OCI-M2 (cell line): ENCODE measurements around the gene NF1.
"Not testable (repeated sequence)": the region's sequence is repeated elsewhere in the genome, so short reads cannot be mapped to it uniquely, and the experiment has no call there.

Experiments used
- DNase-seq: peaks from one replicate; lab custom pipeline; 2025; ENCODE audit not compliant: unreplicated experiment; lab: John Stamatoyannopoulos, UW

The NF1 gene

GRCh38 chr17:31085563-31085962 is 9.2 kb upstream of the NF1 start:
- DNase-seq, result no peak

- no peak for DNase-seq
These were observed 5.3 kb upstream of the NF1 start for GRCh38 chr17:31089471-31089870.

DNA sequence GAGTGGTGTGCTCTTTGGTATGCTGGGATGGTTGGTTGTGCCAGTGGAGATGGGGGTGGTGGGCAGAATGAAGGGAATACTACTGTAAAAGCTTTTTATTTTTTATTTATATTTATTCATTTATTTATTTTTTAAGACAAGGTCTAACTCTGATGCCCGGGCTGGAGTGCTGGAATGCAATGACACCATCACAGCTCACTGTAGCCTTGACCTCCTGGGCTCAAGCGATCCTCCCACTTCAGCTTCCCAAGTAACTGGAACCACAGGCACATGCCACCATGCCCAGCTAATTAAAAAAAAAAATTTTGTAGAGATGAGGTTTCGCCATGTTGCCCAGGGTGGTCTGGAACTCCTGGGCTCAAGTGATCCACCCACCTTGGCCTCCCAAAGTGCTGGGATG is 4.1 kb upstream of the NF1 start:
- DNase-seq, result not testable (repeated sequence)

- DNase-seq, result no peak
These were observed 2.2 kb upstream of the NF1 start for GRCh38 chr17:31092475-31093064.

GRCh38 chr17:31093866-31094599 is 744 bp upstream of the NF1 start:
- no peak for DNase-seq

DNA sequence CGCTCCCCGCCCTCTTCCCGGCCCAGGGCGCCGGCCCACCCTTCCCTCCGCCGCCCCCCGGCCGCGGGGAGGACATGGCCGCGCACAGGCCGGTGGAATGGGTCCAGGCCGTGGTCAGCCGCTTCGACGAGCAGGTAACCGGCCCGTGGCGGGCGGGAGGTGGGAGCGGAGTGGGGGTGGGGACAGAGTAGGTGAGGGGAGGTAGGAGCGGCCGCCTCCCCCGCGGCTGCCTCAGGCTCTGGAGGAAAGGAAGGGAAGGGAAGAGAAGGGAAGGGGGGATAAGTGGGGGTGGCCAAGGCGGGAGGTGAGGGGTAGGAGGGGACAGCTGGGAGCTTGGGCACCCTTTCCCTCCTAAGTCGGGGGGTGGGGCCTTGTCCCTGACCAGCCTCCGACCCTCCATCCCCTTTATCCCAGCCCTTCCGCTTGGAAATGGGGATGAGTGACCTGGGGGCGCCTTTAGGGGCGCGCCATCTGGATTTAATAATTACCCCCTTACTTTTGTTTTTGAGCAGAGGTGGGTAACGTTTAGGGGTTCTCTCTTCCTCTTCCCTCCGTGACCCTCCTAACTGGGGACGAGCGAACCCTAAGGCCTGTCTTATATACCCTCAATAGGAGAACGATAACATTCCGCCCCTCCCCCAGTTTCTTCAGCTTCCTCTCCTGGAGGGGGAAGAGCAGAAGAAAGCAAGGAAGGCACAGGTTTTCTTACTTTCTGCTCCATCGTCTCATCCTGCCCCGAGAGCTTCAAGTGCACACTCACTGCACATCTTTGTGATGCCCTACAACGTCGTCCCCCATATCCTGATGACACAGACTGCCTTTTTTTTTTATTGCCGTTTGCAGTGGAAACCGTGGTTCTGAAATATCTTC is 694 bp downstream of the NF1 start:
- no peak for DNase-seq

DNA sequence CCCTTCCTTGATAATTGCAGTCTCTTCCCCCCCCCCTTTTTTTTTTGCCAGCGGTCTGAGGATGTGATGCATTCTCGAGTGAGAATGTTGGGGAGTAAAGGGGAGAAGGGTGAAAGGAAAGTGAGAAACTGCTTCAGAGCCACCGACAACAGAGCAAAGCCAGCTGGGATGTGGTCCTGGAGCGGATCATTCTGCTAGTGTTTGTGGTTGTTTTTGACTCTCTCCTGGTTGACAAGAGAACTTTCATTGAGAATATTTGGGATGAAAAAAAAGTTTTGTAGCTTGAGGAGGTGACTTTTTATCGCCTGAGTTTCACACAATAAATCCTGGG is 1.3 kb downstream of the NF1 start:
- no peak for DNase-seq

DNA sequence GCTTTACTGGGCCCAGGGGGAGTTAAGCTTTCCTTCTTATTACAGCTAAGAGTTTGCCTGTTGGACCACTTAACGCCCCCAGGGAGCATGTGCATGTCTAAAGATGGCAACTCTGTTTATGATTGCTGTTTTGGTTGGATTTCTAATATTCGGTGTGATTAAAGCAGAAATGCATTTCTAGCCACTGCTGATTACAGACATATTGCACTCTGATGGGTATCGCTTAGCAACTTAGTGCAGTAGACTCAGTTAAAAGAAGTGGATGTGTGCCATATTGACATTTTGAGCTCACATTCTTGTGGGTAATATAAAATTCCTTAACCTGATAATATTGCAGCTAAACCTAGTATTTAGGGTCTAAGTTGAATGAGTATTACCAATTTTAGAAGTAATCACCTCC is 4.2 kb downstream of the NF1 start:
- DNase-seq, result no peak

- DNase-seq, result no peak
These were observed 6.2 kb downstream of the NF1 start for GRCh38 chr17:31100840-31101459.

- no peak for DNase-seq
These were observed 7.2 kb downstream of the NF1 start for GRCh38 chr17:31101943-31102342.

DNA sequence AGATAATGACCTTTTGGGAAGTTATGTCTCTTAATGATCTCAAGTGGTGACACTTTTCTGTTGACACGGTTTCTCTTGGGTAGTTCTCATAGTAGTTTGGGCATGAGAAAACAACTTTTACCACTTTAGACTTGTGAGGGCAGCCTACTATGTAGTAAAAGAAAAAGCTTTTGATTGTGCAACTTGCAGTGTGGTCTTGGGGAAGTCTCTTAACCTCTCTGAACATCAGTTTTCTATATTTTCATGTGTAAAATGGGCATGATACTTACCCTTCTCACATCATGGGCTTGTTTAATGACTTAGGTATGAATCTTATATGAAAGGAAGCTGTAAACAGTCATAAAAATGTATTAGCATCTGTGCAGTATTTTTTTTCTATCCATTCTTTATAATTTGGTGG is 11.2 kb downstream of the NF1 start:
- no peak for DNase-seq

DNA sequence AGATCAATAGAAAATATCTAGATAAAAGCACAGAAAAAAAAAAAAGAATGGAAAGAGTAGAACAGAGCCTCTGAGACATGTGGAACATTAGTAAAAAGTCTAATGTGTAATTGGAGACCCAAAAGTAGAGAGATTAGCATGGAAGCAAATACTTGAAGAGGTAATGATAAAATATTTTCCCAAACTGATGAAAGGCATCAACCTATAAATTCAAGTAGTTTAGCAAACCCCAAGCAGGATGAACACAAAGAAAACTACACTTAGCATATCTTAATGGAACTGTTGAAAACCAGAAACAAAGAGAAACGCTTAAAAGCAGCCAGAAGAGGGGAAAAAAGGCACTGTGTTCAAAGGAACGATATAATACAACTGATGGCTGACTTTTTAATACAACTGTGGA is 16.4 kb downstream of the NF1 start:
- DNase-seq, result no peak

DNA sequence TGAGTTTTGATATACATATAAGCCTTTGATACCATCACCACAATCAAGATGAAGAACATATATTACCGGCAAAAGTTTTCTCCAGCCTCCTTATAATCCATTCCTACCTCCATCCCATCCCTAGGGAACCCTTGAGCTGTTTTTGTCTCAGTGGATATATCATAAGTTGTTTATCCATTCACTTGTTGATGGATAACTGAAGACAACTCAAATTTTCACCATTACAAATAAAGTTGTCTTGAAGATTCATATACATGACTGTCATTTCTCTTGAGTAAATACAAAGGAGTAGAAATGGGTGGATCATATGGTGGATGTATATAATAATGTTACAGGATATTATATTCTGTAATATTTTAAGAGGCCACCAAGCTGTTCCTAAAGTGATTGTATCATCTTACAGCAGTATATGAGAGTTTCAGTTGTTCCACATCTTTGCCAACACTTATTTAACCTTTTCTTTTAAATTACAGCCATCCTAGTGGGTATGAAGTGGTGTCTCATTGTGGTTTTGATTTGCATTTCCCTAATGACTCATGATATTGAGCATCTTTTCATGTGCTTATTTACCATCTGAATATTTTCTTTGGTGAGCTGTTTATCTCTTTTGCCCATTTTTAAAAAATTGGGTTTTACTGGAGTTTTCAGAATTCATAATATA is 17.4 kb downstream of the NF1 start:
- no peak for DNase-seq

- DNase-seq, result not testable (repeated sequence)
These were observed 18.6 kb downstream of the NF1 start for GRCh38 chr17:31113368-31113767.

DNA sequence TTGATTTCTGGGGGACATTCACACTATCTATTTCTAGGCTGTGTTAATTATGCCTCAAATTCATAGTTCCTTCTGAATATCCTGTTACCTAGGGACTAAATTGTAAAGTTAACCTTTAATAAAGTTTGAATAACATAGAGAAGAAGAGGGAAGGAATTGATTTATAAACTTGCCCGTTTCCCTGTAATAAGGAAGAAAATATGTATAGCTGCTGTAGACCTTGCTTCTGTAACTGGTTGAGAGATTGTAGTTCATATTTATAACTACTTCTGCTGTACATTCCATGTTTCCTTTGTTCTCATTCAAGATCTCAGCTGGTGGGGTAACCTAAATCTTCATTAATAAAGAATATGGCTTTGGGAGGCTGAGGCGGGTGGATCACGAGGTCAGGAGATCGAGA is 19.2 kb downstream of the NF1 start:
- no peak for DNase-seq

- DNase-seq, result no peak
These were observed 20.3 kb downstream of the NF1 start for GRCh38 chr17:31114956-31115555.

GRCh38 chr17:31116167-31116566 is 21.4 kb downstream of the NF1 start:
- DNase-seq, result no peak

- DNase-seq, result no peak
These were observed 28.0 kb downstream of the NF1 start for GRCh38 chr17:31122746-31123145.

DNA sequence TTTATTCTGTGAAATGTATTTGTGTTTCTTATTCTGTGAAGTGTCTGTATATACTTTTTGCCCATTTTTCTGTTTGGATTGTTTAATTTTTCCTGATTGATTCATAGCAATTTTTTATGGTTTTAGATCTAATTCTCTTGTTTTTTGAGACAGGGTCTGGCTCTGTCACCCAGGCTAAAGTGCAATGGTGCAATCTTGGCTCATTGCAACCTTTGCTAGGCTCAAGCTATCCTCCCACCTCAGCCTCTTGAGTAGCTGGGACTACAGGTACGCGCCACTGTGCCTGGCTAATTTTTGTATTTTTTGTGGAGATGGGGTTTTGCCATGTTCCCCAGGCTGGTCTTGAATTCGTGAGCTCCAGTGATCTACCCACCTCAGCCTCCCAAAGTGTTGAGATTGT is 31.5 kb downstream of the NF1 start:
- no peak for DNase-seq

DNA sequence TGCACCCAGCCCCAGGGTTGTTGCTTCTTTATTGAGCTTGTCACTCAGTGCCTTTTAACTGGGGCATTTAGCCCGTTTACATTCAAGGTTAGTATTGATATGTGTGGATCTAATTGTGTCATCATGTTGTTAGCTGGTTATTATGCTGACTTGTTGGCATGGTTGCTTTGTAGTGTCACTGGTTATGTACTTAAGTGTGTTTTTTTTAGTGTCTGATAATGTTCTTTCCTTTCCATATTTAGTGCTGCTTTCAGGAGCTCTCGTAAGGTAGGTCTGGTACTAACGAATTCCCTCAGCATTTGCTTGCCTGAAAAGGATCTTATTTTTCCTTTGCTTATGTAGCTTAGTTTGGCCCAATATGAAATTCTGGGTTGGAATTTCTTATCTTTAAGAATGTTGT is 33.5 kb downstream of the NF1 start:
- no peak for DNase-seq
